Esophagus squamous epithelium (tissue), 5 donors: ENCODE measurements around the gene ABHD1. TPM values are rescaled to one million over a fixed set of nuclear protein-coding genes. Genes with fewer than 3 reads are reported as not detected.
A peak's percentile ranks its signal among the peaks of the same experiment; 100 is the strongest.

Source experiments
- DNase-seq: peaks from one replicate; lab custom pipeline; 2025; lab: John Stamatoyannopoulos, UW
- H3K27ac ChIP-seq, 4 donors: fragments of 200-600 bp; sonication (generic); one replicate each; pipeline ENCODE4 v1.5.1; 2016 to 2019; ENCODE audit warnings: mild to moderate bottlenecking in 1 of 4
- H3K27me3 ChIP-seq, 4 donors: fragments of 200-600 bp; sonication (generic); 1 replicate in 3 of 4; 2 replicates in 1 of 4; pipeline versions ENCODE4 v1.5.1 to v1.6.0; 2017 to 2021; ENCODE audit warnings: antibody characterized with exemption in 1 of 4
- H3K36me3 ChIP-seq, 3 donors: fragments of 200-600 bp; sonication (generic); one replicate each; pipeline ENCODE4 v1.5.1; 2016 to 2019
- H3K4me1 ChIP-seq, 3 donors: fragments of 200-600 bp; sonication (generic); one replicate each; pipeline ENCODE4 v1.5.1; 2017 to 2019
- H3K4me3 ChIP-seq, 4 donors: fragments of 200-600 bp; sonication (generic); 1 replicate in 3 of 4; 2 replicates in 1 of 4; pipeline ENCODE4 v1.5.1; 2016 to 2019; ENCODE audit warnings: mild to moderate bottlenecking in 2 of 4, moderate library complexity in 1 of 4
- H3K9me3 ChIP-seq, 3 donors: fragments of 200-600 bp; sonication (generic); one replicate each; pipeline ENCODE4 v1.5.1; 2016 to 2019
- CTCF ChIP-seq, 6 experiments: fragments of 450-650 bp in 4 of 6; fragments of 200-600 bp in 2 of 6; sonication (generic) in 2 of 6; IDR thresholded peaks; one replicate each; pipeline ENCODE4 v1.5.1; 2016 to 2019; ENCODE audit warnings: antibody characterized with exemption in 6 of 6, mild to moderate bottlenecking in 4 of 6, moderate library complexity in 4 of 6
- POLR2A ChIP-seq, 4 donors: fragments of 450-650 bp; IDR thresholded peaks; one replicate each; pipeline ENCODE4 v1.6.1; 2017; ENCODE audit warnings: antibody characterized with exemption in 4 of 4, mild to moderate bottlenecking in 4 of 4, moderate library complexity in 3 of 4
- WGBS, 2 donors: methylation state at CpG; one replicate each; pipeline ENCODE4 v1.1.5; 2018; 5-methylcytosine and 5-hydroxymethylcytosine counted together
- intact Hi-C: fragments of 100-400 bp; cut with DNase I; formaldehyde crosslinking; loops from one replicate; pipeline ENCODE4 v1.15.0; 2022
- total RNA-seq, 4 donors: library from RNA; depleted of rRNA; stranded (reverse); fragments of >200 nt; gene quantifications; one replicate each; pipeline ENCODE4 v1.1.0, GENCODE V29; 2016
- donor health status: DM: yes; HTN: yes; CAD: no.

ABHD1 gene
- total RNA-seq, 4 donors from 2014 or later: not detected

GRCh38 chr2:27085062-27085672 is 38.4 kb upstream of the ABHD1 start:
- H3K9me3 ChIP-seq: no peaks in the 10 kb centered on the region
- WGBS, 2 donors: 68 to 79% methylated on average over 3 to 5 of the region's 10 CpGs
- TF ChIP-seq CTCF (IDR thresholded peaks at IDR 0.05) (no peak), POLR2A (IDR thresholded peaks at IDR 0.05) (no peak)
- peak overlapping the region; percentile 86 to 96 (median 90) for H3K27ac ChIP-seq
- no peaks in the 10 kb centered on the region for H3K36me3 ChIP-seq
- intact Hi-C loops: loop anchor here (5.0 kb wide), 1 partner anchor 123 kb away; no protein-coding TSS in a partner anchor
- no peaks in the 10 kb centered on the region for H3K27me3 ChIP-seq
- H3K4me1 ChIP-seq: peaks cover 31 to 70% (median 33%) of the 10 kb centered on the region in 3 donors
- DNase-seq: no peak
- peak overlapping the region; percentile 59 to 75 (median 72) for H3K4me3 ChIP-seq

- intact Hi-C loops: loop anchor here (5.0 kb wide), 1 partner anchor 123 kb away; no protein-coding TSS in a partner anchor
- WGBS, 2 donors: no CpG with 5 or more reads among the region's 38 CpGs
- peak in 1 of 4 donors; percentile 28 for TF ChIP-seq POLR2A (IDR thresholded peaks at IDR 0.05)
- TF ChIP-seq CTCF (IDR thresholded peaks at IDR 0.05): peak in 4 of 6 experiments; percentile 27 to 44 (median 32)
- DNase-seq: no peak
- H3K4me1 ChIP-seq: peaks cover 29 to 65% (median 29%) of the 10 kb centered on the region in 3 donors
- peak overlapping the region; percentile 59 to 75 (median 72) for H3K4me3 ChIP-seq
- H3K27ac ChIP-seq: peak overlapping the region; percentile 86 to 96 (median 90)
- H3K27me3 ChIP-seq: no peaks in the 10 kb centered on the region
- no peaks in the 10 kb centered on the region for H3K36me3 ChIP-seq
- no peaks in the 10 kb centered on the region for H3K9me3 ChIP-seq
Measured at GRCh38 chr2:27085673-27086089, 37.9 kb upstream of the ABHD1 start.

- intact Hi-C loops: loop anchor here (5.0 kb wide), 1 partner anchor 124 kb away; no protein-coding TSS in a partner anchor
- no peaks in the 10 kb centered on the region for H3K9me3 ChIP-seq
- TF ChIP-seq CTCF (IDR thresholded peaks at IDR 0.05) (peak; percentile 76 to 98 (median 97)), POLR2A (IDR thresholded peaks at IDR 0.05) (peak in 2 of 4 donors; percentile 70 to 74)
Measured at GRCh38 chr2:27086090-27086723, 37.4 kb upstream of the ABHD1 start.

DNA sequence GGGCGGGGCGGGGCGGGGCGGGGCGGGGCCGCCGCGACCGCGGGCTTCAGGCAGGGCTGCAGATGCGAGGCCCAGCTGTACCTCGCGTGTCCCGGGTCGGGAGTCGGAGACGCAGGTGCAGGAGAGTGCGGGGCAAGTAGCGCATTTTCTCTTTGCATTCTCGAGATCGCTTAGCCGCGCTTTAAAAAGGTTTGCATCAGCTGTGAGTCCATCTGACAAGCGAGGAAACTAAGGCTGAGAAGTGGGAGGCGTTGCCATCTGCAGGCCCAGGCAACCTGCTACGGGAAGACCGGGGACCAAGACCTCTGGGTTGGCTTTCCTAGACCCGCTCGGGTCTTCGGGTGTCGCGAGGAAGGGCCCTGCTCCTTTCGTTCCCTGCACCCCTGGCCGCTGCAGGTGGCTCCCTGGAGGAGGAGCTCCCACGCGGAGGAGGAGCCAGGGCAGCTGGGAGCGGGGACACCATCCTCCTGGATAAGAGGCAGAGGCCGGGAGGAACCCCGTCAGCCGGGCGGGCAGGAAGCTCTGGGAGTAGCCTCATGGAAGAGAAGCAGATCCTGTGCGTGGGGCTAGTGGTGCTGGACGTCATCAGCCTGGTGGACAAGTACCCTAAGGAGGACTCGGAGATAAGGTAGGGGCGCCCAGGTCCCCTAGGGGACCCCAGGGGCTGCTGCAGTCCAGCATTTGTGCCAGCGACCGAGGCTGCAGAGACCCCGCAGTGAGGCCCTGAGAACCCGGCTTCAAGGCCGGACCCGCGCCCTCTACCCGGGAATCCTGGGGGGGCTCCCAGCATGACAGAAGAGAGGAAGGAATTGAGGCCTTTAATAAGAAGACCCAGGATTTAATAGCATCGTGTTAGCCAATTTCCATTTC is 36.7 kb upstream of the ABHD1 start, which contains the start of gene KHK:
Gene KHK (plus strand): TSS at position 49 of the 870 bp plus-strand sequence. CDS start 488 bp downstream, at position 537.
- Histone ChIP-seq H3K4me1 (peaks cover 16 to 53% (median 17%) of the 10 kb centered on the region in 3 donors), H3K27me3 (no peaks in the 10 kb centered on the region)
- no peak for DNase-seq

More at GRCh38 chr2:27086090-27086723, 37.4 kb upstream of the ABHD1 start:
- Histone ChIP-seq H3K27me3 (no peaks in the 10 kb centered on the region), H3K4me3 (peak overlapping the region; percentile 59 to 75 (median 72)), H3K4me1 (peaks cover 23 to 60% (median 24%) of the 10 kb centered on the region in 3 donors), H3K27ac (peak overlapping the region; percentile 86 to 96 (median 90)), H3K36me3 (no peaks in the 10 kb centered on the region)
- DNase-seq: peak; percentile 57
- no CpG with 5 or more reads among the region's 81 CpGs for WGBS, 2 donors

More for the DNA sequence above, 36.7 kb upstream of the ABHD1 start, which contains the start of gene KHK:
- intact Hi-C loops: loop anchor here (5.0 kb wide), 1 partner anchor 125 kb away; no protein-coding TSS in a partner anchor
- WGBS, 2 donors: 9 to 10% methylated on average over 7 to 10 of the region's 54 CpGs
- Histone ChIP-seq H3K27ac (peak within 1 kb of the TSS; percentile 86 to 96 (median 90)), H3K36me3 (no peaks in the 10 kb centered on the region), H3K4me3 (peak within 1 kb of the TSS; percentile 59 to 75 (median 72)), H3K9me3 (no peaks in the 10 kb centered on the region)
- TF ChIP-seq CTCF (IDR thresholded peaks at IDR 0.05): no peak
- no peak for TF ChIP-seq POLR2A (IDR thresholded peaks at IDR 0.05)
